CD14-positive monocyte (primary cell): ENCODE measurements around the gene ADAMTS17. TPM values are rescaled to one million over a fixed set of nuclear protein-coding genes. Genes with fewer than 3 reads are reported as not detected.

ENCODE experiments used
- DNase-seq, 3 donors: peaks; one replicate each; pipeline ENCODE4 v3.0.0-alpha.2; 2011 to 2022
- H2AFZ ChIP-seq: 2 replicates; pipeline ENCODE4 v1.6.0; 2012; ENCODE audit warnings: mild to moderate bottlenecking, low read depth, low read length, inconsistent platforms; ENCODE audit not compliant: insufficient read depth, poor library complexity, severe bottlenecking
- H3K27ac ChIP-seq, 2 donors: 1 replicate in 1 of 2; 2 replicates in 1 of 2; pipeline ENCODE4 v1.5.1; 2012 to 2013; ENCODE audit warnings: low read length in 2 of 2, control low read depth in 1 of 2, inconsistent platforms in 1 of 2, low read depth in 1 of 2, mild to moderate bottlenecking in 1 of 2
- H3K27me3 ChIP-seq, 2 donors: one replicate each; pipeline versions ENCODE4 v1.6.0 to v1.6.1; 2011 to 2013; ENCODE audit warnings: low read length in 2 of 2; ENCODE audit not compliant: control insufficient read depth in 2 of 2, insufficient read depth in 2 of 2
- H3K36me3 ChIP-seq, 2 donors: replicated peaks in 1 of 2; 1 replicate in 1 of 2; 2 replicates in 1 of 2; pipeline versions ENCODE4 v1.5.1 to v1.6.1; 2012 to 2013; ENCODE audit warnings: low read length in 2 of 2, control low read depth in 1 of 2, inconsistent platforms in 1 of 2, mild to moderate bottlenecking in 1 of 2; ENCODE audit not compliant: insufficient read depth in 2 of 2, control insufficient read depth in 1 of 2
- H3K4me1 ChIP-seq, 2 donors: 1 replicate in 1 of 2; 2 replicates in 1 of 2; pipeline versions ENCODE4 v1.5.1 to v1.6.1; 2012 to 2013; ENCODE audit warnings: low read length in 2 of 2, control low read depth in 1 of 2, inconsistent platforms in 1 of 2, mild to moderate bottlenecking in 1 of 2, moderate library complexity in 1 of 2; ENCODE audit not compliant: insufficient read depth in 2 of 2, control insufficient read depth in 1 of 2
- H3K4me2 ChIP-seq: replicated peaks from 2 replicates; pipeline ENCODE3; 2012; ENCODE audit warnings: low read length, moderate library complexity, mild to moderate bottlenecking; ENCODE audit not compliant: poor library complexity, severe bottlenecking; ENCODE audit errors: extremely low read depth
- H3K4me3 ChIP-seq, 3 experiments: fragments of 200-600 bp in 1 of 3; sonication (generic) in 1 of 3; replicated peaks in 1 of 3; 1 replicate in 2 of 3; 2 replicates in 1 of 3; pipeline ENCODE4 v1.5.1; 2011 to 2013; ENCODE audit warnings: low read length in 3 of 3, mild to moderate bottlenecking in 3 of 3, control low read depth in 2 of 3, low read depth in 2 of 3, inconsistent platforms in 1 of 3, moderate library complexity in 1 of 3
- H3K79me2 ChIP-seq: 2 replicates; pipeline ENCODE4 v1.6.0; 2012; ENCODE audit warnings: mild to moderate bottlenecking, control low read depth, inconsistent platforms, low read length, moderate library complexity; ENCODE audit not compliant: insufficient read depth
- H3K9ac ChIP-seq: 2 replicates; pipeline ENCODE4 v1.6.0; 2017; ENCODE audit warnings: low read length, mild to moderate bottlenecking; ENCODE audit not compliant: insufficient read depth, poor library complexity, severe bottlenecking
- H3K9me3 ChIP-seq, 2 donors: replicated peaks in 1 of 2; 1 replicate in 1 of 2; 2 replicates in 1 of 2; pipeline versions ENCODE4 v1.5.1 to v1.6.1; 2012 to 2013; ENCODE audit warnings: low read length in 2 of 2, control low read depth in 1 of 2; ENCODE audit not compliant: control insufficient read depth in 1 of 2, insufficient read depth in 1 of 2
- H4K20me1 ChIP-seq: 2 replicates; pipeline ENCODE4 v1.6.0; 2012; ENCODE audit warnings: mild to moderate bottlenecking, low read length, control low read depth, moderate library complexity; ENCODE audit not compliant: insufficient read depth
- H3K27ac Mint-ChIP-seq, 7 donors: one replicate each; pipeline ENCODE4 v1.8.0; 2020; ENCODE audit warnings: mild to moderate bottlenecking in 7 of 7, mixed read lengths in 7 of 7, moderate library complexity in 6 of 7, inconsistent platforms in 2 of 7
- H3K27me3 Mint-ChIP-seq, 3 donors: one replicate each; pipeline ENCODE4 v1.8.0; 2021 to 2022; ENCODE audit warnings: low read depth in 3 of 3, mild to moderate bottlenecking in 3 of 3, mixed read lengths in 3 of 3, moderate library complexity in 3 of 3, inconsistent platforms in 1 of 3
- H3K36me3 Mint-ChIP-seq, 2 donors: one replicate each; pipeline ENCODE4 v1.8.0; 2020; ENCODE audit warnings: mixed read lengths in 2 of 2, inconsistent platforms in 1 of 2, mild to moderate bottlenecking in 1 of 2
- H3K4me1 Mint-ChIP-seq: one replicate; pipeline ENCODE4 v1.8.0; 2020; ENCODE audit warnings: mild to moderate bottlenecking, mixed read lengths
- H3K4me3 Mint-ChIP-seq, 2 donors: one replicate each; pipeline ENCODE4 v1.8.0; 2020; ENCODE audit warnings: mild to moderate bottlenecking in 2 of 2, mixed read lengths in 2 of 2, moderate library complexity in 1 of 2
- H3K9me3 Mint-ChIP-seq, 7 donors: one replicate each; pipeline ENCODE4 v1.8.0; 2020 to 2022; ENCODE audit warnings: mixed read lengths in 7 of 7, mild to moderate bottlenecking in 6 of 7, moderate library complexity in 6 of 7, inconsistent platforms in 2 of 7
- WGBS: methylation state at CpG from one replicate; pipeline ENCODE4 v1.1.5; 2013; ENCODE audit warnings: missing lambda C conversion rate; ENCODE audit not compliant: insufficient coverage; 5-methylcytosine and 5-hydroxymethylcytosine counted together
- intact Hi-C, 2 donors: fragments of 100-400 bp; cut with micrococcal nuclease; formaldehyde crosslinking; loops; one replicate each; pipeline versions ENCODE4 v1.15.0 to v1.15.1; 2023
- polyA plus RNA-seq, 3 donors: library from polyadenylated mRNA; depleted of rRNA in 1 of 3; unstranded in 2 of 3; stranded (reverse) in 1 of 3; fragments of 300-500 nt in 2 of 3; fragments of >200 nt in 1 of 3; fragmentation: Illumina TruSeq in 2 of 3; gene quantifications; 1 replicate in 2 of 3; 2 replicates in 1 of 3; pipeline ENCODE4 v1.2.3, GENCODE V29; 2012 to 2021
- TF ChIP-seq, protein P1 (sequence below): fragments of 200-600 bp; IDR thresholded peaks from one replicate; pipeline ENCODE4 v1.8.0; 2022; ENCODE audit warnings: antibody characterized with exemption, mild to moderate bottlenecking

The ADAMTS17 gene
- polyA plus RNA-seq, 3 donors = 0.03 to 0.25 TPM; not detected in 1

DNA sequence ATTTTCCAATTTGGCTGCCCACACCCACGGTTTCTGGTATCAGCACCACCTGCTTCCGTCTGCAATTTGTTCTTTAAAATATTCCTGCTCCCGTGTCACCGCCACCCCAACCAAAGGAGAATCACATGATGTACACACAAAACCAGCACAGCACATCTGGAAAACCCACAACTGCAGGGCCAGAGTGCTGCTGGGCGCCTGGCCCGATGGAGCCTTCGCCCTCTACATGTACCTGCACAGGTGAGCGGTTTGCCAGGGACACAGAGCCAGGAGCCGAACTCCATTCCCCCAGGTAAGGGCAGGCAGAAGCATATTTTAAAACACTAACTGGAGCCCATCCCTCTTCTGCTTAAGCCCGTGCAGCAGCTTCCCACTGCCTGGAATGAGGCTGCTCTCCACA is 75.6 kb downstream of the ADAMTS17 start:
- Histone ChIP-seq H3K36me3 (no peaks in the 10 kb centered on the region), H4K20me1 (no peaks in the 10 kb centered on the region), H3K9me3 (no peaks in the 10 kb centered on the region), H3K4me3 (no peak overlapping the region), H3K79me2 (no peaks in the 10 kb centered on the region), H3K4me2 (no peak overlapping the region), H3K4me1 (no peaks in the 10 kb centered on the region), H2AFZ (no peak overlapping the region), H3K27me3 (no peaks in the 10 kb centered on the region), H3K9ac (no peak overlapping the region), H3K27ac (no peak overlapping the region)
- H3K9me3 Mint-ChIP-seq = peaks cover 1 to 7% (median 5%) of the 10 kb centered on the region in 7 donors
- TF ChIP-seq, protein P1, sequence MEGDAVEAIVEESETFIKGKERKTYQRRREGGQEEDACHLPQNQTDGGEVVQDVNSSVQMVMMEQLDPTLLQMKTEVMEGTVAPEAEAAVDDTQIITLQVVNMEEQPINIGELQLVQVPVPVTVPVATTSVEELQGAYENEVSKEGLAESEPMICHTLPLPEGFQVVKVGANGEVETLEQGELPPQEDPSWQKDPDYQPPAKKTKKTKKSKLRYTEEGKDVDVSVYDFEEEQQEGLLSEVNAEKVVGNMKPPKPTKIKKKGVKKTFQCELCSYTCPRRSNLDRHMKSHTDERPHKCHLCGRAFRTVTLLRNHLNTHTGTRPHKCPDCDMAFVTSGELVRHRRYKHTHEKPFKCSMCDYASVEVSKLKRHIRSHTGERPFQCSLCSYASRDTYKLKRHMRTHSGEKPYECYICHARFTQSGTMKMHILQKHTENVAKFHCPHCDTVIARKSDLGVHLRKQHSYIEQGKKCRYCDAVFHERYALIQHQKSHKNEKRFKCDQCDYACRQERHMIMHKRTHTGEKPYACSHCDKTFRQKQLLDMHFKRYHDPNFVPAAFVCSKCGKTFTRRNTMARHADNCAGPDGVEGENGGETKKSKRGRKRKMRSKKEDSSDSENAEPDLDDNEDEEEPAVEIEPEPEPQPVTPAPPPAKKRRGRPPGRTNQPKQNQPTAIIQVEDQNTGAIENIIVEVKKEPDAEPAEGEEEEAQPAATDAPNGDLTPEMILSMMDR = no peak
- 70% methylated on average over 10 of the region's 10 CpGs for WGBS
- no peak overlapping the region for H3K27ac Mint-ChIP-seq
- no peak for DNase-seq
- no peak overlapping the region for H3K4me3 Mint-ChIP-seq
- intact Hi-C loops = no loop called here
- no peaks in the 10 kb centered on the region for H3K36me3 Mint-ChIP-seq
- peaks cover 0 to 5% (median 0%) of the 10 kb centered on the region in 3 donors for H3K27me3 Mint-ChIP-seq
- H3K4me1 Mint-ChIP-seq = no peaks in the 10 kb centered on the region

DNA sequence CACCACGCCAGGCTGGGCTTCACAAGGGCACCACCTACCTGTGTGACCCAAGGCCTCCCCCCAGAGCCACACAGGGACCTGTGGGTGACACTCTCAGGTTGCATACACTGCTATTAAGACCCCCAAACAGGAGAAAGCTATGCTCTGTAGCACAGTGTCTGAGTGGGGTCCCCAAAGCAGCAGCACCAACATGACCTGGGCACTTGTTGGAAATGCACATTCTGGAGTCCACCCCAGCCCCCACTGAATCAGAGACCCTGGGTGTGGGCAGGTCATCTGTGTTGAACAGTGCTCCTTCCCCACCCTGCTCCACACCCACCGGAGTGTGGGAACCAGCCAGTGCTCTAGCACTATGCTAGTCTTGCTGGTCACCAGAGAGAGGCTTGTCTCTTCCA is 76.1 kb downstream of the ADAMTS17 start:
- intact Hi-C loops = no loop called here
- TF ChIP-seq, protein P1 = no peak
- no peak overlapping the region for H3K27ac Mint-ChIP-seq
- peaks cover 0 to 9% (median 4%) of the 10 kb centered on the region in 7 donors for H3K9me3 Mint-ChIP-seq
- Histone ChIP-seq H3K9ac (no peak overlapping the region), H3K27me3 (no peaks in the 10 kb centered on the region), H3K36me3 (no peaks in the 10 kb centered on the region), H3K4me2 (no peak overlapping the region), H3K9me3 (no peaks in the 10 kb centered on the region), H3K27ac (no peak overlapping the region), H3K4me1 (no peaks in the 10 kb centered on the region), H2AFZ (no peak overlapping the region), H3K79me2 (no peaks in the 10 kb centered on the region), H3K4me3 (no peak overlapping the region), H4K20me1 (no peaks in the 10 kb centered on the region)
- H3K4me1 Mint-ChIP-seq = no peaks in the 10 kb centered on the region
- H3K4me3 Mint-ChIP-seq = no peak overlapping the region
- no peaks in the 10 kb centered on the region for H3K36me3 Mint-ChIP-seq
- peaks cover 0 to 5% (median 0%) of the 10 kb centered on the region in 3 donors for H3K27me3 Mint-ChIP-seq
- DNase-seq = no peak
- WGBS = 90% methylated on average over 2 of the region's 2 CpGs
